ENCODE data around the gene KIF3C.
"Not testable (repeated sequence)": the region's sequence is repeated elsewhere in the genome, so short reads cannot be mapped to it uniquely, and the experiment has no call there.

The KIF3C gene

GRCh38 chr2:26008095-26008494, 25.8 kb upstream of the KIF3C start:
- no peak for TF ChIP-seq CTCF (conservative IDR thresholded peaks at IDR 0.05)
- no peak overlapping the region for H3K27ac ChIP-seq

- no peak overlapping the region for H3K27ac ChIP-seq
- TF ChIP-seq CTCF (conservative IDR thresholded peaks at IDR 0.05): no peak
Observed at GRCh38 chr2:26002632-26003310, 20.5 kb upstream of the KIF3C start.

GRCh38 chr2:26001743-26002351, 19.6 kb upstream of the KIF3C start:
- TF ChIP-seq CTCF (conservative IDR thresholded peaks at IDR 0.05): no peak
- no peak overlapping the region for H3K27ac ChIP-seq

GRCh38 chr2:26000561-26001082, 18.3 kb upstream of the KIF3C start:
- TF ChIP-seq CTCF (conservative IDR thresholded peaks at IDR 0.05): no peak
- H3K27ac ChIP-seq: no peak overlapping the region

- not testable (repeated sequence) for H3K27ac ChIP-seq
Observed at GRCh38 chr2:25999406-25999805, 17.1 kb upstream of the KIF3C start.

GRCh38 chr2:25998816-25999383, 16.6 kb upstream of the KIF3C start:
- not testable (repeated sequence) for H3K27ac ChIP-seq

- no peak for TF ChIP-seq CTCF (conservative IDR thresholded peaks at IDR 0.05)
- no peak overlapping the region for H3K27ac ChIP-seq
Observed at GRCh38 chr2:25996844-25997243, 14.5 kb upstream of the KIF3C start.

- no peak overlapping the region for H3K27ac ChIP-seq
- no peak for TF ChIP-seq CTCF (conservative IDR thresholded peaks at IDR 0.05)
Observed at GRCh38 chr2:25994509-25994908, 12.2 kb upstream of the KIF3C start.

Data from VCaP (cell line).